ENCODE results near the gene DHRSX.
"Not testable (repeated sequence)": the region's sequence is repeated elsewhere in the genome, so short reads cannot be mapped to it uniquely, and the experiment has no call there.

Gene DHRSX

GRCh38 chrX:2423899-2424298, 76.9 kb downstream of the DHRSX start:
- ATAC-seq (ENCODE audit: low read depth) (no peak), DNase-seq (ENCODE audit: low spot score) (no peak)
- no peaks in the 10 kb centered on the region for H3K27me3 ChIP-seq (ENCODE audit: insufficient read depth, poor library complexity, severe bottlenecking)
- no peak overlapping the region for H3K4me3 ChIP-seq (ENCODE audit: severe bottlenecking)
- H3K9me3 ChIP-seq (ENCODE audit: severe bottlenecking), result no peaks in the 10 kb centered on the region
- H3K27ac ChIP-seq (ENCODE audit: poor library complexity, severe bottlenecking), result no peak overlapping the region
- H3K36me3 ChIP-seq (ENCODE audit: low read depth), result peaks cover 10% of the 10 kb centered on the region; the same call in 1 of the 2 replicates
- TF ChIP-seq, protein P1, sequence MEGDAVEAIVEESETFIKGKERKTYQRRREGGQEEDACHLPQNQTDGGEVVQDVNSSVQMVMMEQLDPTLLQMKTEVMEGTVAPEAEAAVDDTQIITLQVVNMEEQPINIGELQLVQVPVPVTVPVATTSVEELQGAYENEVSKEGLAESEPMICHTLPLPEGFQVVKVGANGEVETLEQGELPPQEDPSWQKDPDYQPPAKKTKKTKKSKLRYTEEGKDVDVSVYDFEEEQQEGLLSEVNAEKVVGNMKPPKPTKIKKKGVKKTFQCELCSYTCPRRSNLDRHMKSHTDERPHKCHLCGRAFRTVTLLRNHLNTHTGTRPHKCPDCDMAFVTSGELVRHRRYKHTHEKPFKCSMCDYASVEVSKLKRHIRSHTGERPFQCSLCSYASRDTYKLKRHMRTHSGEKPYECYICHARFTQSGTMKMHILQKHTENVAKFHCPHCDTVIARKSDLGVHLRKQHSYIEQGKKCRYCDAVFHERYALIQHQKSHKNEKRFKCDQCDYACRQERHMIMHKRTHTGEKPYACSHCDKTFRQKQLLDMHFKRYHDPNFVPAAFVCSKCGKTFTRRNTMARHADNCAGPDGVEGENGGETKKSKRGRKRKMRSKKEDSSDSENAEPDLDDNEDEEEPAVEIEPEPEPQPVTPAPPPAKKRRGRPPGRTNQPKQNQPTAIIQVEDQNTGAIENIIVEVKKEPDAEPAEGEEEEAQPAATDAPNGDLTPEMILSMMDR (IDR thresholded peaks at IDR 0.05; ENCODE audit: poor library complexity, severe bottlenecking), result no peak
- H3K4me1 ChIP-seq (ENCODE audit: insufficient read depth, poor library complexity, severe bottlenecking), result no peaks in the 10 kb centered on the region

- TF ChIP-seq, protein P1 (IDR thresholded peaks at IDR 0.05; ENCODE audit: poor library complexity, severe bottlenecking), result no peak
- Histone ChIP-seq H3K4me1 (ENCODE audit: insufficient read depth, poor library complexity, severe bottlenecking) (no peaks in the 10 kb centered on the region), H3K9me3 (ENCODE audit: severe bottlenecking) (no peaks in the 10 kb centered on the region), H3K27ac (ENCODE audit: poor library complexity, severe bottlenecking) (no peak overlapping the region), H3K27me3 (ENCODE audit: insufficient read depth, poor library complexity, severe bottlenecking) (no peaks in the 10 kb centered on the region), H3K36me3 (ENCODE audit: low read depth) (peaks cover 10% of the 10 kb centered on the region; the same call in 1 of the 2 replicates), H3K4me3 (ENCODE audit: severe bottlenecking) (no peak overlapping the region)
- DNase-seq (ENCODE audit: low spot score) (no peak), ATAC-seq (ENCODE audit: low read depth) (peak; percentile 77)
Observed at GRCh38 chrX:2423282-2423681, 77.5 kb downstream of the DHRSX start.

DNA sequence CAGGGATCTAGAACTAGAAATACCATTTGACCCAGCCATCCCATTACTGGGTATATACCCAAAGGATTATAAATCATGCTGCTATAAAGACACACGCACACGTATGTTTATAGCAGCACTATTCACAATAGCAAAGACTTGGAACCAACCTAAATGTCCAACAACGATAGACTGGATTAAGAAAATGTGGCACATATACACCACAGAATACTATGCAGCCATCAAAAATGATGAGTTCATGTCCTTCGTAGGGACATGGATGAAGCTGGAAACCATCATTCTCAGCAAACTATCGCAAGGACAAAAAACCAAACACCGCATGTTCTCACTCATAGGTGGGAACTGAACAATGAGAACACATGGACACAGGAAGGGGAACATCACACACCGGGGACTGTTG, 81.4 kb downstream of the DHRSX start:
- H3K4me3 ChIP-seq (ENCODE audit: severe bottlenecking); ATAC-seq (ENCODE audit: low read depth); DNase-seq (ENCODE audit: low spot score); H3K27ac ChIP-seq (ENCODE audit: poor library complexity, severe bottlenecking); H3K9me3 ChIP-seq (ENCODE audit: severe bottlenecking); H3K36me3 ChIP-seq (ENCODE audit: low read depth); H3K4me1 ChIP-seq (ENCODE audit: insufficient read depth, poor library complexity, severe bottlenecking); H3K27me3 ChIP-seq (ENCODE audit: insufficient read depth, poor library complexity, severe bottlenecking): not testable (repeated sequence)

DNA sequence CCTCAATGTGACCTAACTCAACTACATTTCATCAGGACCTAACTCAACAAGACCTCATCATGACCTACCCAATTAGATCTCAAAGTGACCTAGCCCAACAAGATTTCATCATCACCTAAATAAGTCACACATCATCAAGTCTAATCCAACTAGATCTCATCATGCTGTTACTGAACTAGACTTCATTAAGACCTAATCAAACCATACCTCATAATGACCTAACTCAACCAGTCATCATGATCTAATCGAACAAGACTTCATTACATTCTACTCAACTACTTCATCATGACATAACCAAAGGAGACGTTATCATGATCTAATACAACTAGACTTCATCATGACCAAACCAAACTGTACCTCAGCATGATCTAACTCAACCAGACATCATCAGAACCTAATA, 82.8 kb downstream of the DHRSX start:
- DNase-seq (ENCODE audit: low spot score) (no peak), ATAC-seq (ENCODE audit: low read depth) (no peak)
- TF ChIP-seq, protein P1 (IDR thresholded peaks at IDR 0.05; ENCODE audit: poor library complexity, severe bottlenecking), result no peak
- no peaks in the 10 kb centered on the region for H3K27me3 ChIP-seq (ENCODE audit: insufficient read depth, poor library complexity, severe bottlenecking)
- H3K9me3 ChIP-seq (ENCODE audit: severe bottlenecking), result no peaks in the 10 kb centered on the region
- H3K27ac ChIP-seq (ENCODE audit: poor library complexity, severe bottlenecking), result no peak overlapping the region
- H3K4me1 ChIP-seq (ENCODE audit: insufficient read depth, poor library complexity, severe bottlenecking), result no peaks in the 10 kb centered on the region
- no peak overlapping the region for H3K4me3 ChIP-seq (ENCODE audit: severe bottlenecking)
- no peaks in the 10 kb centered on the region for H3K36me3 ChIP-seq (ENCODE audit: low read depth)

DNA sequence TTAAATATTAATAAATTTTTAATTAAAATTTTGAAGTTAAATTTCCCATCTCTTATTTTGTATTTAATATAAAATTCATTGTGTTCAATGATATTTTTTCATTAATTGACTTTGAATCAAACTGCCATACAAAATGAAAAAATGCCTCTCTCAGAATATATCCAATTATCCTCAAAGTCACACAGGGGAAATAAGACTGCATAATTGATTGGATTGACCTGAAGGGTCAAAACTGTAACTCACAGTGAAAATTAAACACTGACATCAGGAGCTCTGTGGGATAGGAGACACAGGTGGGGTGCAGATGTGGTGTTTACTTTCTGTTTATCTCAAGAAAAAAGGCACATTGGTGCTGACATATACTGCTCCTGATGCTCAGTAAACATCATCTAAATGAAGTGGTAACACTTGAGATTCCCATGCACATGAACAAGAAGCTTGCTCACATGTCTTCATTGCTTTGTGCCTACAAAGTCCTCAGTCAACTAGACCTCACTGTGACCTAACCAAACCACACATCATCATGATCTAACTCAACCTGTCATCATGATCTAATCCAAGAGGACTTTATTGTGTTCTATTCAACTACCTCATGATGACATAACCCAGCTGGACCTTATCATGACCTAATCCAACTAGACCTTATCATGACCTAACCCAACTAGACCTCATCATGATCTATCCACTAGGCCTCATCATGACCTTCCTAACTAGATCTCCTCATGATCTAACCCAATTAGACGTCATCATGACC, 83.7 kb downstream of the DHRSX start:
- Histone ChIP-seq H3K27me3 (ENCODE audit: insufficient read depth, poor library complexity, severe bottlenecking) (no peaks in the 10 kb centered on the region), H3K36me3 (ENCODE audit: low read depth) (no peaks in the 10 kb centered on the region), H3K27ac (ENCODE audit: poor library complexity, severe bottlenecking) (no peak overlapping the region), H3K9me3 (ENCODE audit: severe bottlenecking) (no peaks in the 10 kb centered on the region), H3K4me1 (ENCODE audit: insufficient read depth, poor library complexity, severe bottlenecking) (no peaks in the 10 kb centered on the region), H3K4me3 (ENCODE audit: severe bottlenecking) (no peak overlapping the region)
- TF ChIP-seq, protein P1 (IDR thresholded peaks at IDR 0.05; ENCODE audit: poor library complexity, severe bottlenecking), result no peak
- no peak for ATAC-seq (ENCODE audit: low read depth)
- no peak for DNase-seq (ENCODE audit: low spot score)

All from RWPE2 (cell line).